Activated T-cell treated with anti-CD3 and anti-CD28 coated beads for 48 hours (primary cell): Measurements from ENCODE around the gene SFN.
"Not testable (repeated sequence)": the region's sequence is repeated elsewhere in the genome, so short reads cannot be mapped to it uniquely, and the experiment has no call there.

Experiments used
- DNase-seq: peaks from one replicate; pipeline ENCODE4 v3.0.0-alpha.2; 2020; ENCODE audit warnings: low read depth

Gene SFN

GRCh38 chr1:26839779-26840178 is 23.2 kb upstream of the SFN start:
- no peak for DNase-seq

GRCh38 chr1:26844424-26845196 is 18.3 kb upstream of the SFN start:
- no peak for DNase-seq

GRCh38 chr1:26847826-26848225 is 15.1 kb upstream of the SFN start:
- not testable (repeated sequence) for DNase-seq

- DNase-seq = no peak
Observed at GRCh38 chr1:26848499-26848898, 14.4 kb upstream of the SFN start.

GRCh38 chr1:26848941-26849774 is 13.8 kb upstream of the SFN start:
- no peak for DNase-seq

- DNase-seq = no peak
Observed at GRCh38 chr1:26851106-26851684, 11.8 kb upstream of the SFN start.

GRCh38 chr1:26852701-26853100 is 10.2 kb upstream of the SFN start:
- DNase-seq = no peak

- peak; percentile 65 for DNase-seq
Observed at GRCh38 chr1:26853156-26853555, 9.8 kb upstream of the SFN start.

GRCh38 chr1:26853600-26853999 is 9.3 kb upstream of the SFN start:
- no peak for DNase-seq

- no peak for DNase-seq
Observed at GRCh38 chr1:26854906-26855305, 8.0 kb upstream of the SFN start.

GRCh38 chr1:26855636-26856035 is 7.3 kb upstream of the SFN start:
- no peak for DNase-seq

- DNase-seq = no peak
Observed at GRCh38 chr1:26856181-26856580, 6.8 kb upstream of the SFN start.

- DNase-seq = no peak
Observed at GRCh38 chr1:26856604-26857469, 6.1 kb upstream of the SFN start.

GRCh38 chr1:26857473-26858060 is 5.4 kb upstream of the SFN start:
- no peak for DNase-seq

- DNase-seq = no peak
Observed at GRCh38 chr1:26858160-26858559, 4.8 kb upstream of the SFN start.

- DNase-seq = no peak
Observed at GRCh38 chr1:26858891-26859640, 3.9 kb upstream of the SFN start.

GRCh38 chr1:26861286-26861701 is 1.7 kb upstream of the SFN start:
- no peak for DNase-seq

- no peak for DNase-seq
Observed at GRCh38 chr1:26861889-26862378, 1.0 kb upstream of the SFN start.

- no peak for DNase-seq
Observed at GRCh38 chr1:26863685-26864077, 732 bp downstream of the SFN start.

- DNase-seq = peak; percentile 98
Observed at GRCh38 chr1:26864610-26865480, 1.9 kb downstream of the SFN start.
